Measurements from ENCODE around the gene SMAD7. TPM values are rescaled to one million over a fixed set of nuclear protein-coding genes. Genes with fewer than 3 reads are reported as not detected.

Gene SMAD7
- total RNA-seq, 1 donor from 2014 or later, result 13.8 TPM

DNA sequence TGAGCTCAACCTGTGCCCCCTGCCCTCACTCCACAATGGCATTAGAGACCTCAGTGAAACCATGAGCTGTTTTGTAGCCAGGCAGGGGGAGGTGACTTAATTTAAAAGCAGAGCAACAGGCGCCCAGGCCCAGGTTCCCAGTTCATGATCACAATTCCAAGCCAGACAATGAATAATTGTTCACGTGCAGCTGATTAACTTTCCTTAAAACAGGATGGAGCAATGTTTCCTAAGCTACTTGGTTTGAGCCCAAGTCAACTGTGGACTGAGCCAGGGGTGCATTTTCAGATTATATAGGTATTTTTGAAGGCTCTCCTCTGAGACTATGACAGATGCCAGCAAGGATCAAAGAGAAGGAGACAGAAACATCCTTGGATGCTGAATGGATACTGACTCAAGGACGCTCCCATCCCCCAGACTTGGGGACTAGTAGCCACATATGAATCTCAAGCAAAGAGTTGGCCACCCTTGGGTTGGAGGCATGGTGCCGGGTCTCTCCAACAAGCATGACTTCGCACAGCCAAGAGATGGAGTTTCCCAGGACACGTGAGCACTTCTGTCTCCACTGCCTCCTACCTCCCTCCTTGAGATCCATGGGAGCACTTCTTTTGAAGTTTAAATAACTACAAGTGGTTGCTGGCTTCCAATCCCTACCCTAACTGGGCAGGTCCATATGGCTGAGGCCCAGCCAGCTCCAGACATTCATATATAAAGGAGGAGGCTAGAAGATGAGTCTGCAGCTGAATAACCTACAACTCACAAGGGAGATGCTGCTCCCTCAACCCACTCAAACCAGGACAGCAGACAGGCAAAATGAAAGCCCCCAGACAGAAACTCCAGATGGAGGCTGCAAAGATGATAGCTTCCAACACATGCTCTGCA lies 12.7 kb downstream of the SMAD7 start:
- intact Hi-C loops (cut with micrococcal nuclease), result no loop called here
- DNase-seq, result no peak
- ATAC-seq, result no peak

DNA sequence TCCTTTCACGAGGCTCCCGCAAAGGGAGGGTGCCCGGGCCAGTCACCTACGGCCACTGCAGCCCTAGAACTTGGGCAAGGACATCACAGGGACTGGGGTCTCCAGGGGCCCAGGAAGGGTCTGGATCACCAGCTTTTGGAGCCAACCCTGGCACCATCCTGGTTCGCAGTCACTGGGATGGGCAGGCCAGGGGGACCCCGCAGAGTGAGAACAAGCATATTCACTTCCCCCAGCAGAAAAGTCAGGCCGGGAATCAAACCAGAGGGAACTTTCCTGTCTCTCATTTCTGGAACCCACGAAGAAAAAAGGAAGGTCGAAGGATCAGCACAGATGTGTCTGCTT lies 15.4 kb downstream of the SMAD7 start:
- intact Hi-C loops (cut with micrococcal nuclease), result no loop called here
- no peak for ATAC-seq
- no peak for DNase-seq

DNA sequence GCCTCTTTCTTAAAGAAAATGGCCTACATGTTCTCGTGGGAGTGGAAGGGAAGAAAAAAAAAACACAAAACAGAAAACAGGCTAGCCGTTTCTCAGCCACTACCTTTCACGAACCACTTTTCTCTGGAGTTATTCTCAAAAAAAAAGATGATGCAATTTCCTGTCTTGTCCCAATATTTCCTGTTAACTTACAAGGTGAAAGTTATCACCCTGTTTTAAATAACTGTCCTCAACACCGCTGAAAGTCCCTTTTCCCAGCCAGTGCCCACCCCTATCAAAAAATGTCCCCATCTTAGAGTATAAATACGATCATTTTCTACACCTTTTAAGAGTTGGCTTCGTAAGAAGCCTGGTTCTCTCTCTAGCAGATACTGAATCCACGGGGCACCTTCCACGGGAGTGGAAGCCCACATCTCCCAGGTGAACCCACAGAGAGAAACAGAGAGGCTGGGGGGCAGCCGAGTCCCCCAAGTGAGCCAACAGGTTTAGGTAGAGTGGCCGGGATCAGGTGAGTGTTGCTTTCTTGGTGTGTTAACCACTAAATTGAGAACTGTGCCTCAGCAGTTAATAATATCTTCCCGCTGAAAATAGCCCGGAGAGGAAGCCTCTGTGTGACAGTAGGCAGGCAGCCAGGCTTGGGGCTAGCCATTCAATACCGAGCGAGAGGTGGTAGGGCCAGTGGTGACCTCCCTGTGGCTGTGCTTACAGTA lies 15.9 kb downstream of the SMAD7 start:
- DNase-seq (peak; percentile 89), ATAC-seq (peak; percentile 80)
- intact Hi-C loops (cut with micrococcal nuclease), result no loop called here

DNA sequence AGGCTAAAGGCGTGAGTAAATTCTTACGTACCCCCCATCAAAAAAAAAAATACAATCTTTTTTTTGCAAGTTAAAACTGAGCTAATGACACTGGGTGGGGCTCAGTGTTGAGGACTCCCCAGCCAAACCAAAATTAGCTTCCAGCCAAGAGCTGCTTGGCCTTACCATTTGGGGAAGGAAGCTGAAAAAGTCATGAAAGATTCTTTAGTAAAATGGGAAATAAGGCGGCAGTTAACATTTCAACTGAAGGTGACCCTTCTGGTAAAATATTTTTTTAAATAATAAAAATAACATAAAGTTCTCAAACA lies 16.4 kb downstream of the SMAD7 start:
- peak; percentile 30 for ATAC-seq
- no peak for DNase-seq
- intact Hi-C loops (cut with micrococcal nuclease), result no loop called here

DNA sequence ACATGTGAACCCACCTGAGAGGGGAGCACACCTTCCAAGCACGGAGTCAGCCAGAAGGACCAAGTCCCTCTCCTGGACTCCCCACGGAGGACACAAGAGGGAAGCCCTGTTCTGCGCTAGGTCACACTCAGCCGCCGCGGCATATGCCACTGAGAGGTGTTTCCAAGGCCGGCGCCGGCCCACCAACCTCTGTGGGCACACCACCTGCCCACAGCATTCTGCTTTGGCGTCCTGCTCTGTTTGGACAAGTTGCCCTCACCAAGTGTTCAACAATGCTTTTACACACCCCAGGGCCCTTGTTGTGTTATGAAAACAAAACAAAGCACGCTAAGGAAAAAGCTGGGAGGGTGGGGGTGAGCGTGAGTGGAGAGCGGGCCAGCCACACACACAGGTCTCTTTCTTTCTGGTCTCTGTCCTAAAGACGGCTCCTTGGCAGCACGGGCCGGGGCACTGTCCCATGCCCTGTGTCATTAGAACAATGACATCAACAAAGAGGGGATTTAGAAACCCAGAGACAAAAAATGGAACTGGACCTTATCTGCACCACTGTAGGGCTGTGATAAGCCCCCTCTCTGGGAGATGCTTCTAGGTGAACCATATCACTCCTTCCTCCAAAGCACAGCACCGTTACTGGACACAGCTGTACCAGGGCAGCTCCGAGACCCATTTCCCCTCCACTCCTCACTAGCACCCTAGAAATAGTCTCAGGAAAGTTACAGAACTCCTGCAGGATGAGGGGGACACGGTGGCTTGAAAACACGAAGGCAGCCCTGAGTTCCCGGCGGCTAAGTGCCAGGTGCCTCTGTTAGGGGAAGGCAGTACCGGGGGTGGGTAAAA lies 17.0 kb downstream of the SMAD7 start:
- intact Hi-C loops (cut with micrococcal nuclease), result no loop called here
- ATAC-seq (peak; percentile 5), DNase-seq (no peak)

DNA sequence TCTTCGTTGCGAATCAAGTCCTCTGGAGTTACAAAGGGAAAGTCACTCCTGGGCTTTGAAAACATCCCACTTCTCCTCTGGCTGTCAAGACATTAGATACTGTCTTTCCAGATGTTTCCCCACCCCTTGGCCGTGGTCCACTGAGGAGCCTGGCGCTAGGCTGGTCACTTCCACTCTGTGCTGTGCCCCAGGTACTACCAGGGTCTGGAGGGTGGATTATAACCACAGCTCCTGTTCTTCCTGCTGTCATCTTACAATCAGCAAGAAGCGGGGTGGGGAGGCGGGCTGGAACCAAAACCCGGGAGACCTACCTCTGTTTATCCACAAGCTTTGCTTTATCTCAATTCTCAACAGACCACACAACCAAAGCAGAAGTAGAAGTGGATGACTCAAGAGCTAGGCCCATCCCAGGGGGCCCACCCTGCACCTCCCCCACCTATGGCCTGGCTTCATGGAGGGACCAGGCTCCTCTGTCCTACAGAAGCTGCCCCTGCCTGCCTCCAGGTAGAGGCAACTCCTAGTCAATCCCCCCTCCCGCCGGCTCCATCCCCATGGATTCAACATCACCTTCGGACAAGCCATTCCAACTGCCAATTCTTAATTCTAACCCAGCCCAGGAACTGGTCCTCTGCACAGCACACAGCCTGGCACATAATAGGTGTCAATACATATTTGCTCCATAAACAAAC lies 17.8 kb downstream of the SMAD7 start:
- intact Hi-C loops (cut with micrococcal nuclease), result no loop called here
- no peak for DNase-seq
- no peak for ATAC-seq

DNA sequence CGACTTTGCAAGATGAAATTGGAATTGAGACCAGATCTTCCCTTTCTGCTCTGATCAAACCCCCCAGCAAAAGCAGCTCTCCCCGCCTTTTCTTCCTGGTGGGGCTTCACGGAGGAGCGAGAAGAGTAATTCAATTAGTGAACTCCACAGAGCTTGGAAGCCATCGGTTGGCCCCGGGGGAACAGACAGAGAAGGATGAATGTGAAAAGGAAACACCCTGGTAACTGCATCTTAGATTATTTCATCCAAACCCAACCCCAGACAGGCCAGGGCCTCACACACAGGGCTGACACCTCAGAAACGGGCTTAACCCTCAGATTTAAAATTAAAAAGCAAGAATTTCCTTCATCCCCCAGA lies 18.3 kb downstream of the SMAD7 start:
- ATAC-seq, result no peak

DNA sequence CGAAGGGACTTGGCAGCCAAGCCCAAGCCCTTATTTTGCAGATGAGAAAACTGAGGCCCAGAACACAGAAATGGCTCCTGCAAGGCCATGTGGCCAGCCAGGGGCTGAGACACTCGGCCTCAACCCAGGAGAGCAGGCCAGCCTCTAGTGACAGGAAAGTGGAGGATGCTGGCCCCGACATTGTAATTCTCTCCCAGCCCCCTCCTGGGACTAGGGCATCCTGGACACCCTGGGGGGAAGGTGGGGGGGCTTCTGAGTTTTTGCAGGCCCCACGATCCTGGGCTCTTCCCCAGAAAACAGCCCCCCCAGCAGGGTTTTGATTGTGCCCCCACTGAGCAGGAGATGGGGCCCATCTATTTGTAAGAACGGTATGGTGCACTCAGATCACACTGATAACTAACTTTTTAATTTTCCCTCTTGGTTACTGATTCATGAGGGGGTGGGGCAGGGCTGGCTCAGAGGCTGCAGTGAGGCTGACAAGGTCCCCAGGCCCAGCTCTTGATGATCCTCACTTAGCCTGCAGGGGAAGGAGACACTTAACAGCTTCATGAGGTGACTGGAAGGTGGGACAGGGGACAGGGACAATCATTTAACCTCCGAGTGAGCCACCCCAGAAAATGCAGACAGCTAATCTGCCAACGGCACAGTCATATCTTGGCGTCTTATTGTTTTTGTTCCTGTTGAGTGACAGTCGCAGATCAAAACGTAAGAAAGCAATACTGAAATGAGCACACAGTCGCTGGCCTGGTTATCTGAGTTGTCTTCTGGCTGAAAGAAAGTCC lies 18.9 kb downstream of the SMAD7 start:
- no peak for DNase-seq
- ATAC-seq, result no peak
- intact Hi-C loops (cut with micrococcal nuclease), result no loop called here

More for the DNA sequence above, 18.3 kb downstream of the SMAD7 start:
- DNase-seq, result no peak
- intact Hi-C loops (cut with micrococcal nuclease), result no loop called here

DNA sequence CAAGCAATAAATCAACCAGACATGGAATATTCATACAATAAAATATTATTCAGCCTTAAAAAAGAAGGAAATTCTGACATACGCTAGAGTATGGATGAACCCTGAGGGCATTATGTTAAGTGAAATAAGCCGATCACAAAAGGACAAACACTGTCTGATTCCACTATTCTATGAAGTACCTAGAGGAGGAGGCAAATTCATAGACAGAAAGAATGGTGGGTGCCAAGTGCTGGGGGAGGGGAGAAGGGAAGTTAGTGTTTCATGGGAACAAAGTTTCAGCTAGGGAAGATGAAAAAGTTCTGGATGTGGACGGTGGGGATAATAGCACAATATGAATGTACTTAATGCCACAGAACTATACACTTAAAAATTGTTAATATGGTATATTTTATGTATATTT lies 19.8 kb downstream of the SMAD7 start:
- ATAC-seq, result no peak
- no peak for DNase-seq
- intact Hi-C loops (cut with micrococcal nuclease), result no loop called here

DNA sequence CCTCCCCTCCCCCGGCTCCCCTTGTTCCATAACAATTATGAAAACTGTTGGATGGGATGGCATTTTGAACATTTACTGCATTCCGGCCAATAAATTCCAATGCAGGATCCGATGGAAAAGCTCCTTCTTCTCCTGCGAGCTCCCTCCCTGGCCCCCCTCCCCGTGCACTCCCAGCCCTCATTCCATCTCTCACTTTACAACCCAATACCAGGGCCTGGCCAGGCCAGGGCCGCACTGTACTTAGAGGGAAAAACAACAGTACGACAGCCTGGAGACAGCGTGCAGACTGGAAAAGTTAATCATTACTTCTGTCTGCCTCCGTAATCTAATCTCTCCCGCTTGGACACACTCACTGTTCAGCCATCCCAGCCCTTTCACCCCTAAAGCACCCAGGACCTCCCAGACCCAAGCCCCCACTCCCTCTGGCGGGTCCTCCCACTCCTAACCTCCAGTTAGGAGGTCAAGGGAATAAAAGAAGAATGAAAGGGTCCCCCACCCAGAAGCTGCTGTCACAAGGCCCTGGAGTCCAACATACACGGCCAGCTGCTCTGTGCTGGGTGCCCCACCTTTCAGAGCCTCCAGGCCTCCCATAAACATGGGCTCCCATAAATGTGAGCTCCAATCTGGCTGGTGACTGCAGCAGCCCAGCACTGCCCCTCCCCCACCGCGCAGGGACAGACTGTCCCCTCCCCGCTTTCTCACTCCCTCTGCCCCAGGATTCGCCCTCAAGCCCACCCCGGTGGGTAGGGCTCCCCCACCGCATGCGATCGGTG lies 20.6 kb downstream of the SMAD7 start:
- peak; percentile 43 for ATAC-seq
- intact Hi-C loops (cut with micrococcal nuclease), result no loop called here
- DNase-seq, result peak; percentile 52

DNA sequence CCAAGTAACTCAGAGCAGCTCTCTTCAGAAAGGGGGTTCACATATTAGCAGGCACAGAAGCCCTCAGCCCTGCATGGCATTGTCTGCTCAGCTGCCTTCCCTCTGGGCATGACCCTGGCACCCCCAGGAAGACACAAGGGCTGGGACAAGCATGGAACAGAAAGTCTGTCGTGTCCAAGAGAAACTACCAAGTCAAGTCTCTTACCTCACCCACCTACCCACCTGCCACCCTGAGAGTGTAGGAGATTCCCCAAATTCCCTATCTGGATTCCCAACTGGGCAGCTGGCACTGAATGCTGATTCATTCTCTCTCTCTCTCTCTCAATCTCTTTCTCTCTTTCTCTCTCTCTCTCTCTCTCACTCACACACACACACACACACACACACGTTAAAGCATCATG lies 21.6 kb downstream of the SMAD7 start:
- ATAC-seq (no peak), DNase-seq (no peak)
- intact Hi-C loops (cut with micrococcal nuclease), result no loop called here

DNA sequence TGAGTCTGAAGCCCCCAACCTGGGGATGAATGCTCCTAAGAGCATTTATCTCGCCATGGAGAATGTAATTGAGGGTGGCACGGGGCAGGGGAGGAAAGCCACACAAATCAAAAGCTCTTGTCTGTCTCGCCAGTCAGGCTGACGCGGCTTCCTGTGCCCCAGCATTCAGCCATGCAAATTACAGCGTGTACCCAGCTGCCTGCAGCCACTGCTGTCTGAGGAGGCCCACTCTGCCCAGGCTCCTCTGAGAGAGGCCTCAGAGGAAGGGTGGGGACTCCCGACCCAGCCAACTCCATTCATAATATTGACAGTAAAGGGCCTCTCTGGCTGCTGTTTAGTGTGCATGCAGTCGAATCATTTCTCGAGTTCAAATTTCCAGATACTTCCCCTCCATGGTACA lies 22.0 kb downstream of the SMAD7 start:
- DNase-seq (peak; percentile 77), ATAC-seq (peak; percentile 74)
- intact Hi-C loops (cut with micrococcal nuclease), result no loop called here

DNA sequence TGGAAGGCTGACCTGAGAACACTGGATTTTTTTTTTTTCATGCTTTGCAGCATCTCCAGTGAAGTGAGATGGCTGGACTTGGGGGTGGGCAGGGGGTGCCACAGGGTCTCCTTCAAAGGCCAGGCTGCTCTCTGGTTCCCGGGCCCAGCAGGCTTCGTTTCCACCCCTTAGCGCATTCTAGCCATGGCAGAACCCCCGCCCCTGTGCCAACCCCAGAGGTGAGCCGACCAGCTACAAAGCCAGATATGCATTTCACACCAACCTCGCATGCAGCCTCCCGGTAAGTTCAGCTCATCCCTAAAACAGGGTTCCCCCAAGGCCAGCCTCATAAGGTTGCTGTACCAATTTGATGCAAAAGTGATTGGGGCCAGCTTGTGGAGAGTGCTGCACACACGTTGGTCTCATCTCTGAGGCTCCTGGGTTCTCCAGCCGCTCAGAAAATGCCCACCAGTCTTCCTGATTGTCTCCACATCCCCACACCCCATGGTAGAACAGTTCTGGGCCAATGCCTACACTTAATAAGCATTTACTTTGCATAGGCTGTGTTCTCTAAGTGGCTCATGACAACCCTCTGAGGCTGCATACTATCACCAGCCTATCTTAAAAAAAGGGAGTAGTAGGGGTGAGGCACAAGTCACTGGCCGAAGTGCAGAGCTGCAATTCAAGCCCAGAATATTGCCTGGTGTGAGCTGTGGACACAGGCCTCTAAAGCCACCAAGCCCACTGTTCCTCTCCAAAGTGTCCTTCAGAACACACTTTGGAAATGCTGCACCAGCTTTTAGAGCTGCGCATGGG lies 23.3 kb downstream of the SMAD7 start:
- intact Hi-C loops (cut with micrococcal nuclease), result no loop called here
- DNase-seq (no peak), ATAC-seq (no peak)

DNA sequence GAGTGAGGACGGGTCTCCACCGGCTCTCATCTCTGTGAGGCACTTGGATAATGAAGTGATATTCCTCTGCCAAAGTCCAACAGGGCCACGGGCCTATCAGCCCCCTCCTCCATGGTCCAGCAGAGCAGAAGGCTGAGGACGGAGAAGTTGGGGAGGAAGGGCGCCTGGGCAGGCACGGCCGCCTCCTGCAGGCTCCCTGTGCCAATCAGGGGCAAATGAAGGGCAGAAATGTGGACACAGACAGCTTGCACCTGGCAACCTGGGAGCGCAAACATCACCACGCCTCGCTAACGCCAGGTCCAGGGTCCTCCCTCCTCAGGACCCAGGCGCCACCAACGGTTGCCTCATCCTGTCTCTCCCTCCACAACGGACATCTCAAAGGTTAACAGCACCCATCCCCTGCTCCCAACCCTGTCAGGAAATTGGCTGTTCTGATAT lies 24.3 kb downstream of the SMAD7 start:
- intact Hi-C loops (cut with micrococcal nuclease), result no loop called here
- DNase-seq (no peak), ATAC-seq (no peak)

DNA sequence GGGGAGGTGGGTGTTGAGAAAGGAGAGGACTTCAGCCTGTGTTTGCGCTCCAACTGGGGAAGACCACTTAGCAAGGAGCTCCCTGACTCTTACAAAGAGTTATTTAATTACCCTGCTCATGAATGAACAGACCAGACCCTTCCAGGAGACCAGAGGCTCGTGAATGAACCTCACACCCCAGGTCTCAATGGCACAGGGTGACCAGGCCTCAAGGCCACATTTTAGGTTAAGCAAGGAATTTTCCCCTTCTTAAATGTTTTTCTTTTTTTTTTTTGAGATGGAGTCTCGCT lies 25.3 kb downstream of the SMAD7 start:
- ATAC-seq (no peak), DNase-seq (no peak)
- intact Hi-C loops (cut with micrococcal nuclease), result no loop called here

DNA sequence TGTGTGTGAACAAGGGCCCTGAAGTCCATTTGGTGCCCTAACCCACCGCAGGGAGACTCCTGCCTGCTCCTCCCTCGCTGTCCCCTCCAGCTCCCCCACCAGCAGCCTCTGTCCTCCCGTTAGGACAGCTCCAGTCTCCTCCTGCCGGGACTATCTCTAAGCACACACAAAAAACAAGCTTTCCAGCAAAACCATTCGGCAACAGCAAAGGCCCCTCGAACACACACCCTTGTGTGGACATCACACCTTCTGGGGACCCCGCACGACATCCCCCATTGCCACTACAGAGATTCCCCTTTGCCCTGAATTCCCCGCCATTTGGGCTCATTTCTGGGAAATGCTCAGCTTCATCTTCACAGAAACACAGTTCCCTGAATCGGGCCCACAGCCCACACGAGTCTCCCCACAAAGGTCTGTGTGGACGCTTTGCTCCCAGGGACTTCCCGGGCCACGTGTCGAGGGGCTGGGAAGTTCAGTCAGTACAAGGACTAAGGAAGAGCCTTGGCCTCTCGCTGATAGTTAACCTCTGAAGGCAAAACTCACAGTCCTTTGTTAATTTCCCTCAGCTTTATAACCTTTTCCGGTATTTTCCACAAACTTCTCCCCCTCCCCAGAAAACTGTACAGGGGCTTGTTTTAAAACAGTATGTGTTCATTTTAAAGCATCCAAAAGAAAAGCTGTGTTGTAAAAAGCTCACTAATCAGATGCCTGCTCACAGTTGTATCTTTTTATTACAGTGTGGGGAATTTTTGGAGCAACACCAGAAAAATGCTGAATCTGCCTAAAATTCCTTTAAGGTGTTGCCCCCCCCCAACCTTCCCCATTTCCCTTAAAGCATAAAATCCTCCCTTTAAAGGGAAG lies 25.9 kb downstream of the SMAD7 start:
- intact Hi-C loops (cut with micrococcal nuclease), result no loop called here
- no peak for ATAC-seq
- DNase-seq, result no peak

Measured in left ventricle myocardium superior (tissue), 1 donor.